GM23338 (cell line): ENCODE measurements around the gene TRIM44. TPM values are rescaled to one million over a fixed set of nuclear protein-coding genes. Genes with fewer than 3 reads are reported as not detected.

Source experiments
- ATAC-seq: fragments of 200-7000 bp; cut with Tn5 transposase; 3 replicates; pipeline ENCODE4 v1.9.1; 2020
- DNase-seq: peaks from one replicate; pipeline ENCODE4 v3.0.0-alpha.2; 2015; ENCODE audit warnings: low spot score
- H2AFZ ChIP-seq: fragments of 200-600 bp; sonication (generic); 2 replicates; pipeline ENCODE4 v1.8.0; 2016; ENCODE audit warnings: antibody characterized with exemption, mild to moderate bottlenecking, moderate library complexity
- H3F3A ChIP-seq: fragments of 200-600 bp; sonication (generic); replicated peaks from 2 replicates; pipeline ENCODE4 v1.8.0; 2017; ENCODE audit warnings: antibody characterized with exemption, mixed run types, low read depth
- H3K27ac ChIP-seq: fragments of 200-600 bp; sonication (generic); 2 replicates; pipeline ENCODE4 v1.6.1; 2016; ENCODE audit warnings: low read depth
- H3K27me3 ChIP-seq: fragments of 200-600 bp; sonication (generic); 2 replicates; pipeline ENCODE4 v1.8.0; 2016; ENCODE audit warnings: mild to moderate bottlenecking, mixed run types, moderate library complexity; ENCODE audit not compliant: insufficient read depth
- H3K36me3 ChIP-seq: fragments of 200-600 bp; sonication (generic); 2 replicates; pipeline ENCODE4 v1.8.0; 2016; ENCODE audit warnings: mild to moderate bottlenecking; ENCODE audit not compliant: insufficient read depth
- H3K4me1 ChIP-seq: fragments of 200-600 bp; sonication (generic); 2 replicates; pipeline ENCODE4 v1.8.0; 2016; ENCODE audit warnings: mild to moderate bottlenecking, moderate library complexity; ENCODE audit not compliant: insufficient read depth
- H3K4me2 ChIP-seq: fragments of 200-600 bp; sonication (generic); 2 replicates; pipeline ENCODE4 v1.7.1; 2017; ENCODE audit warnings: mixed run types
- H3K4me3 ChIP-seq: fragments of 200-600 bp; sonication (generic); 2 replicates; pipeline ENCODE4 v1.6.1; 2016; ENCODE audit warnings: mixed run types
- H3K79me2 ChIP-seq: fragments of 200-600 bp; sonication (generic); replicated peaks from 2 replicates; pipeline ENCODE4 v1.8.0; 2017; ENCODE audit warnings: mild to moderate bottlenecking; ENCODE audit not compliant: insufficient read depth
- H3K9me2 ChIP-seq: fragments of 200-600 bp; sonication (generic); 2 replicates; pipeline ENCODE4 v1.8.0; 2017; ENCODE audit not compliant: insufficient read depth
- H4K20me1 ChIP-seq: fragments of 200-600 bp; sonication (generic); replicated peaks from 2 replicates; pipeline ENCODE4 v1.8.0; 2017; ENCODE audit warnings: mild to moderate bottlenecking; ENCODE audit not compliant: insufficient read depth
- H3K27ac Mint-ChIP-seq: 2 replicates; pipeline ENCODE4 v1.8.0; 2020; ENCODE audit warnings: inconsistent platforms, mild to moderate bottlenecking, moderate library complexity, mixed read lengths
- H3K27me3 Mint-ChIP-seq: 3 replicates; pipeline ENCODE4 v1.8.0; 2022; ENCODE audit warnings: low read depth, mild to moderate bottlenecking, moderate library complexity, mixed read lengths, inconsistent platforms; ENCODE audit not compliant: insufficient read depth, poor library complexity
- H3K36me3 Mint-ChIP-seq: 3 replicates; pipeline ENCODE4 v1.8.0; 2021; ENCODE audit warnings: low read depth, mild to moderate bottlenecking, inconsistent platforms, moderate library complexity, mixed read lengths
- H3K4me1 Mint-ChIP-seq: 3 replicates; pipeline ENCODE4 v1.8.0; 2020; ENCODE audit warnings: mild to moderate bottlenecking, inconsistent platforms, mixed read lengths
- H3K4me3 Mint-ChIP-seq: 3 replicates; pipeline ENCODE4 v1.8.0; 2021; ENCODE audit warnings: moderate library complexity, mild to moderate bottlenecking, inconsistent platforms, mixed read lengths
- H3K9me3 Mint-ChIP-seq: 3 replicates; pipeline ENCODE4 v1.8.0; 2020; ENCODE audit warnings: moderate library complexity, mild to moderate bottlenecking, inconsistent platforms, mixed read lengths
- CREB1 ChIP-seq: fragments of 250-450 bp; sonication (Bioruptor Pico); IDR thresholded peaks from 2 replicates; pipeline ENCODE4 v1.5.0; 2020; ENCODE audit warnings: low read depth, mild to moderate bottlenecking, moderate library complexity
- EZH2 ChIP-seq: fragments of 200-600 bp; sonication (generic); IDR thresholded peaks from one replicate; pipeline ENCODE4 v1.8.0; 2017; ENCODE audit warnings: antibody characterized with exemption, mild to moderate bottlenecking, low read depth; ENCODE audit not compliant: unreplicated experiment
- STAT1 ChIP-seq: IDR thresholded peaks from one replicate; pipeline ENCODE4 v1.6.1; 2016; ENCODE audit warnings: antibody characterized with exemption; ENCODE audit not compliant: unreplicated experiment
- ZNF114 ChIP-seq: fragments of 250-450 bp; sonication (Bioruptor Pico); IDR thresholded peaks from 2 replicates; pipeline ENCODE4 v1.5.0; 2020; ENCODE audit warnings: mild to moderate bottlenecking, moderate library complexity
- ZNF331 ChIP-seq: fragments of 250-450 bp; sonication (Bioruptor Pico); IDR thresholded peaks from 2 replicates; pipeline ENCODE4 v1.5.0; 2020; ENCODE audit warnings: low read depth, mild to moderate bottlenecking, moderate library complexity
- polyA plus RNA-seq: library from polyadenylated mRNA; unstranded; fragments of >200 nt; fragmentation: Nextera tagmentation; extraction: Ambion mirVana; gene quantifications from 2 replicates; pipeline ENCODE4 v1.2.1, GENCODE V29; 2016
- total RNA-seq: library from RNA; depleted of rRNA; stranded (reverse); fragments of >200 nt; shearing (Covaris generic); gene quantifications from 2 replicates; pipeline ENCODE4 v1.2.3, GENCODE V29; 2014
- TF ChIP-seq, protein P1 (sequence below): IDR thresholded peaks from one replicate; pipeline ENCODE4 v1.6.1; 2018; ENCODE audit warnings: antibody characterized with exemption; ENCODE audit not compliant: unreplicated experiment
- TF ChIP-seq, protein P2 (sequence below), 2 experiments: fragments of 200-600 bp in 1 of 2; sonication (generic) in 1 of 2; conservative IDR thresholded peaks; 2 replicates each; pipeline versions ENCODE4 v1.5.1 to v1.6.1; 2016 to 2017; ENCODE audit warnings: antibody characterized with exemption in 2 of 2, low read depth in 2 of 2, mild to moderate bottlenecking in 2 of 2, moderate library complexity in 1 of 2
- TF ChIP-seq, protein P3 (sequence below): fragments of 250-450 bp; sonication (Bioruptor Pico); IDR thresholded peaks from 2 replicates; pipeline ENCODE4 v1.5.0; 2020; ENCODE audit warnings: mild to moderate bottlenecking, moderate library complexity

Gene TRIM44
- total and polyA plus RNA-seq, 2 experiments from 2014 or later, result 10.3 to 10.4 TPM

DNA sequence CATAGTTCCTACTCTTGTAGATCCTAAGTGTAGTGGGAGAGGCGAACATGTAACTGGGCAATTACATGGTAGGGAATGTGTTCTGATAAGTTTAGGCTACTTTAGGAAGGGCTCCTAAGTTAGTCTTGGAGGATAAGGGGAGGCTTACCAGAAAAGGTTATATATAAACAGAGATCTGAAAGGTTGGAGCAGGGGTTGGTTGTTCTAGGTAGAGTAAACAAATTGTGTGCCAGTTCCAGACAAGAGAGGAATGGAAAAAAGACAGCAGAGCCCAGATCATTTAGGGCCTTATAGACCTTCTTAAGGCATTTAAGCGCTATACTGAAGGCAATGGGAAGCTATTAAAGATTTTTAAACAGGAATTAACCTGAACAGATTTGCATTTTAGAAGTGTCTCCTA is 74.4 kb downstream of the TRIM44 start:
- H2AFZ ChIP-seq, result no peak overlapping the region
- H3K4me1 Mint-ChIP-seq, result peaks cover 4% of the 10 kb centered on the region; the same call in 2 of the 3 replicates
- H3K9me3 Mint-ChIP-seq, result peaks cover 6% of the 10 kb centered on the region
- H3K36me3 ChIP-seq, result peaks cover 4% of the 10 kb centered on the region; the same call in 1 of the 2 replicates
- DNase-seq (no peak), ATAC-seq (no peak)
- no peak overlapping the region for H3K4me2 ChIP-seq
- H3F3A ChIP-seq, result no peaks in the 10 kb centered on the region
- H3K4me3 Mint-ChIP-seq, result no peak overlapping the region
- no peaks in the 10 kb centered on the region; the same call in 1 of the 2 replicates for H4K20me1 ChIP-seq
- H3K36me3 Mint-ChIP-seq, result peaks cover 18% of the 10 kb centered on the region; the same call in 2 of the 3 replicates
- no peaks in the 10 kb centered on the region for H3K9me2 ChIP-seq
- H3K27me3 Mint-ChIP-seq, result peaks cover 5% of the 10 kb centered on the region
- no peaks in the 10 kb centered on the region for H3K27me3 ChIP-seq
- H3K27ac Mint-ChIP-seq, result no peak overlapping the region
- H3K79me2 ChIP-seq, result no peaks in the 10 kb centered on the region
- no peak overlapping the region for H3K27ac ChIP-seq
- no peaks in the 10 kb centered on the region for H3K4me1 ChIP-seq
- TF ChIP-seq, protein P1, sequence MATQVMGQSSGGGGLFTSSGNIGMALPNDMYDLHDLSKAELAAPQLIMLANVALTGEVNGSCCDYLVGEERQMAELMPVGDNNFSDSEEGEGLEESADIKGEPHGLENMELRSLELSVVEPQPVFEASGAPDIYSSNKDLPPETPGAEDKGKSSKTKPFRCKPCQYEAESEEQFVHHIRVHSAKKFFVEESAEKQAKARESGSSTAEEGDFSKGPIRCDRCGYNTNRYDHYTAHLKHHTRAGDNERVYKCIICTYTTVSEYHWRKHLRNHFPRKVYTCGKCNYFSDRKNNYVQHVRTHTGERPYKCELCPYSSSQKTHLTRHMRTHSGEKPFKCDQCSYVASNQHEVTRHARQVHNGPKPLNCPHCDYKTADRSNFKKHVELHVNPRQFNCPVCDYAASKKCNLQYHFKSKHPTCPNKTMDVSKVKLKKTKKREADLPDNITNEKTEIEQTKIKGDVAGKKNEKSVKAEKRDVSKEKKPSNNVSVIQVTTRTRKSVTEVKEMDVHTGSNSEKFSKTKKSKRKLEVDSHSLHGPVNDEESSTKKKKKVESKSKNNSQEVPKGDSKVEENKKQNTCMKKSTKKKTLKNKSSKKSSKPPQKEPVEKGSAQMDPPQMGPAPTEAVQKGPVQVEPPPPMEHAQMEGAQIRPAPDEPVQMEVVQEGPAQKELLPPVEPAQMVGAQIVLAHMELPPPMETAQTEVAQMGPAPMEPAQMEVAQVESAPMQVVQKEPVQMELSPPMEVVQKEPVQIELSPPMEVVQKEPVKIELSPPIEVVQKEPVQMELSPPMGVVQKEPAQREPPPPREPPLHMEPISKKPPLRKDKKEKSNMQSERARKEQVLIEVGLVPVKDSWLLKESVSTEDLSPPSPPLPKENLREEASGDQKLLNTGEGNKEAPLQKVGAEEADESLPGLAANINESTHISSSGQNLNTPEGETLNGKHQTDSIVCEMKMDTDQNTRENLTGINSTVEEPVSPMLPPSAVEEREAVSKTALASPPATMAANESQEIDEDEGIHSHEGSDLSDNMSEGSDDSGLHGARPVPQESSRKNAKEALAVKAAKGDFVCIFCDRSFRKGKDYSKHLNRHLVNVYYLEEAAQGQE, result no peak
- TF ChIP-seq, protein P2, sequence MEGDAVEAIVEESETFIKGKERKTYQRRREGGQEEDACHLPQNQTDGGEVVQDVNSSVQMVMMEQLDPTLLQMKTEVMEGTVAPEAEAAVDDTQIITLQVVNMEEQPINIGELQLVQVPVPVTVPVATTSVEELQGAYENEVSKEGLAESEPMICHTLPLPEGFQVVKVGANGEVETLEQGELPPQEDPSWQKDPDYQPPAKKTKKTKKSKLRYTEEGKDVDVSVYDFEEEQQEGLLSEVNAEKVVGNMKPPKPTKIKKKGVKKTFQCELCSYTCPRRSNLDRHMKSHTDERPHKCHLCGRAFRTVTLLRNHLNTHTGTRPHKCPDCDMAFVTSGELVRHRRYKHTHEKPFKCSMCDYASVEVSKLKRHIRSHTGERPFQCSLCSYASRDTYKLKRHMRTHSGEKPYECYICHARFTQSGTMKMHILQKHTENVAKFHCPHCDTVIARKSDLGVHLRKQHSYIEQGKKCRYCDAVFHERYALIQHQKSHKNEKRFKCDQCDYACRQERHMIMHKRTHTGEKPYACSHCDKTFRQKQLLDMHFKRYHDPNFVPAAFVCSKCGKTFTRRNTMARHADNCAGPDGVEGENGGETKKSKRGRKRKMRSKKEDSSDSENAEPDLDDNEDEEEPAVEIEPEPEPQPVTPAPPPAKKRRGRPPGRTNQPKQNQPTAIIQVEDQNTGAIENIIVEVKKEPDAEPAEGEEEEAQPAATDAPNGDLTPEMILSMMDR (conservative IDR thresholded peaks at IDR 0.05; ENCODE audit: low read depth in 2 of 2), result no peak
- TF ChIP-seq EZH2 (no peak), ZNF331 (CRISPR knock-in tag) (no peak), CREB1 (CRISPR knock-in tag) (no peak)
- H3K4me3 ChIP-seq, result no peak overlapping the region

DNA sequence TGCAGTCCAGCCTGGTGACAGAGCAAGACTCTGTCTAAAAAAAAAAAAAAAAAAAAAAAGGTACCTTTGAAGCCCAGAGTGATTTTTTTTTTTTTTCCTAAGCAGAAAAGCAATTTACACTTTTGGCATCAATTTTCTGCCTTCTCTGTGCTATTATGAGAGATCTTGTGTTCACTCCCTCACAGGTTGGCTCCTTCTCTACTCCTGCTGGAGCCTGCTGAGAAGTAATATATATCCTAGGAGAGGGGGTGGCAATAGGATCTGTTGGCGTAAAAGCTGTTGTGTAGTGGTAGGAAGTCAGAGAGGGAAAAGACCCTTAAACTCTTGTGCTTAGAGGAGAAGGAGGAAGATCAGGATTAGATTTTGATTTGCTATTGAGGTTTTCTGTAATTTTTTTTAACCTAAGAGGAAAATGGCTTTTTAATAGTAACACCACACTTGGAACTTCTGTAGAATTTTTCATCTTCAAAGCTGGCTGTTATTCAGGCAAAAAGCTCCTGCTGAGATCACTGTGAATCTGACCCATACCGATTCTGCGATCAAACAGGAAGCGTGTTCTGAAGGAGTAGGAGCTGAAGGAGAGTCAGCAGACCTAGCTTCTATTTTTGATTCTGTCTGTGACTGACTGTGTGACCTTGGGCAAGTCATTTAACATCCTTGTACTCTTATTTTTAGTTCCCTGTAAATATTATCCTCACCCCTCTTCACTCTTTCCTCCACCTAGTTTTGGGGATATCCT is 77.7 kb downstream of the TRIM44 start:
- Histone ChIP-seq H3F3A (0 out of 2 replicates have a peak, but pooled peaks cover 3% of the 10 kb centered on the region), H2AFZ (no peak overlapping the region), H4K20me1 (no peaks in the 10 kb centered on the region; the same call in 1 of the 2 replicates), H3K9me2 (no peaks in the 10 kb centered on the region), H3K79me2 (no peaks in the 10 kb centered on the region), H3K4me3 (no peak overlapping the region), H3K4me2 (no peak overlapping the region), H3K27ac (no peak overlapping the region), H3K36me3 (peaks cover 4% of the 10 kb centered on the region; the same call in 1 of the 2 replicates), H3K27me3 (no peaks in the 10 kb centered on the region), H3K4me1 (no peaks in the 10 kb centered on the region)
- Mint-ChIP-seq H3K4me1 (peaks cover 4% of the 10 kb centered on the region; the same call in 2 of the 3 replicates), H3K27me3 (peaks cover 2% of the 10 kb centered on the region), H3K4me3 (no peak overlapping the region), H3K36me3 (peaks cover 10% of the 10 kb centered on the region; the same call in 2 of the 3 replicates), H3K9me3 (no peaks in the 10 kb centered on the region), H3K27ac (no peak overlapping the region)
- DNase-seq, result no peak
- no peak for ATAC-seq
- no peak for TF ChIP-seq ZNF114 (CRISPR knock-in tag)
- TF ChIP-seq, protein P3, sequence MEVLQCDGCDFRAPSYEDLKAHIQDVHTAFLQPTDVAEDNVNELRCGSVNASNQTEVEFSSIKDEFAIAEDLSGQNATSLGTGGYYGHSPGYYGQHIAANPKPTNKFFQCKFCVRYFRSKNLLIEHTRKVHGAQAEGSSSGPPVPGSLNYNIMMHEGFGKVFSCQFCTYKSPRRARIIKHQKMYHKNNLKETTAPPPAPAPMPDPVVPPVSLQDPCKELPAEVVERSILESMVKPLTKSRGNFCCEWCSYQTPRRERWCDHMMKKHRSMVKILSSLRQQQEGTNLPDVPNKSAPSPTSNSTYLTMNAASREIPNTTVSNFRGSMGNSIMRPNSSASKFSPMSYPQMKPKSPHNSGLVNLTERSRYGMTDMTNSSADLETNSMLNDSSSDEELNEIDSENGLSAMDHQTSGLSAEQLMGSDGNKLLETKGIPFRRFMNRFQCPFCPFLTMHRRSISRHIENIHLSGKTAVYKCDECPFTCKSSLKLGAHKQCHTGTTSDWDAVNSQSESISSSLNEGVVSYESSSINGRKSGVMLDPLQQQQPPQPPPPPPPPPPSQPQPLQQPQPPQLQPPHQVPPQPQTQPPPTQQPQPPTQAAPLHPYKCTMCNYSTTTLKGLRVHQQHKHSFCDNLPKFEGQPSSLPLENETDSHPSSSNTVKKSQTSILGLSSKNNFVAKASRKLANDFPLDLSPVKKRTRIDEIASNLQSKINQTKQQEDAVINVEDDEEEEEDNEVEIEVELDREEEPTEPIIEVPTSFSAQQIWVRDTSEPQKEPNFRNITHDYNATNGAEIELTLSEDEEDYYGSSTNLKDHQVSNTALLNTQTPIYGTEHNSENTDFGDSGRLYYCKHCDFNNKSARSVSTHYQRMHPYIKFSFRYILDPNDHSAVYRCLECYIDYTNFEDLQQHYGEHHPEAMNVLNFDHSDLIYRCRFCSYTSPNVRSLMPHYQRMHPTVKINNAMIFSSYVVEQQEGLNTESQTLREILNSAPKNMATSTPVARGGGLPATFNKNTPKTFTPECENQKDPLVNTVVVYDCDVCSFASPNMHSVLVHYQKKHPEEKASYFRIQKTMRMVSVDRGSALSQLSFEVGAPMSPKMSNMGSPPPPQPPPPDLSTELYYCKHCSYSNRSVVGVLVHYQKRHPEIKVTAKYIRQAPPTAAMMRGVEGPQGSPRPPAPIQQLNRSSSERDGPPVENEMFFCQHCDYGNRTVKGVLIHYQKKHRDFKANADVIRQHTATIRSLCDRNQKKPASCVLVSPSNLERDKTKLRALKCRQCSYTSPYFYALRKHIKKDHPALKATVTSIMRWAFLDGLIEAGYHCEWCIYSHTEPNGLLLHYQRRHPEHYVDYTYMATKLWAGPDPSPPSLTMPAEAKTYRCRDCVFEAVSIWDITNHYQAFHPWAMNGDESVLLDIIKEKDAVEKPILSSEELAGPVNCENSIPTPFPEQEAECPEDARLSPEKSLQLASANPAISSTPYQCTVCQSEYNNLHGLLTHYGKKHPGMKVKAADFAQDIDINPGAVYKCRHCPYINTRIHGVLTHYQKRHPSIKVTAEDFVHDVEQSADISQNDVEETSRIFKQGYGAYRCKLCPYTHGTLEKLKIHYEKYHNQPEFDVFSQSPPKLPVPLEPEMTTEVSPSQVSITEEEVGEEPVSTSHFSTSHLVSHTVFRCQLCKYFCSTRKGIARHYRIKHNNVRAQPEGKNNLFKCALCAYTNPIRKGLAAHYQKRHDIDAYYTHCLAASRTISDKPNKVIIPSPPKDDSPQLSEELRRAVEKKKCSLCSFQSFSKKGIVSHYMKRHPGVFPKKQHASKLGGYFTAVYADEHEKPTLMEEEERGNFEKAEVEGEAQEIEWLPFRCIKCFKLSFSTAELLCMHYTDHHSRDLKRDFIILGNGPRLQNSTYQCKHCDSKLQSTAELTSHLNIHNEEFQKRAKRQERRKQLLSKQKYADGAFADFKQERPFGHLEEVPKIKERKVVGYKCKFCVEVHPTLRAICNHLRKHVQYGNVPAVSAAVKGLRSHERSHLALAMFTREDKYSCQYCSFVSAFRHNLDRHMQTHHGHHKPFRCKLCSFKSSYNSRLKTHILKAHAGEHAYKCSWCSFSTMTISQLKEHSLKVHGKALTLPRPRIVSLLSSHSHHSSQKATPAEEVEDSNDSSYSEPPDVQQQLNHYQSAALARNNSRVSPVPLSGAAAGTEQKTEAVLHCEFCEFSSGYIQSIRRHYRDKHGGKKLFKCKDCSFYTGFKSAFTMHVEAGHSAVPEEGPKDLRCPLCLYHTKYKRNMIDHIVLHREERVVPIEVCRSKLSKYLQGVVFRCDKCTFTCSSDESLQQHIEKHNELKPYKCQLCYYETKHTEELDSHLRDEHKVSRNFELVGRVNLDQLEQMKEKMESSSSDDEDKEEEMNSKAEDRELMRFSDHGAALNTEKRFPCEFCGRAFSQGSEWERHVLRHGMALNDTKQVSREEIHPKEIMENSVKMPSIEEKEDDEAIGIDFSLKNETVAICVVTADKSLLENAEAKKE (CRISPR knock-in tag), result no peak
- TF ChIP-seq STAT1, result no peak
